SK-N-SH treated with all-trans-retinoic acid at 6 μM for 48 hours (cell line): ENCODE results near the gene DPY19L3.
"Not testable (repeated sequence)": the region's sequence is repeated elsewhere in the genome, so short reads cannot be mapped to it uniquely, and the experiment has no call there.

Experiments used
- ATAC-seq: fragments of 200-7000 bp; cut with Tn5 transposase; 3 replicates; pipeline ENCODE4 v1.9.1; 2020; ENCODE audit warnings: mild to moderate bottlenecking, moderate library complexity
- ISL1 ChIP-seq: fragments of 250-450 bp; sonication (Bioruptor Pico); IDR thresholded peaks from 2 replicates; pipeline ENCODE4 v2.1.2; 2022; ENCODE audit warnings: mild to moderate bottlenecking, moderate library complexity
- OSR1 ChIP-seq: fragments of 250-450 bp; sonication (Bioruptor Pico); IDR thresholded peaks from 2 replicates; pipeline ENCODE4 v1.8.0; 2022; ENCODE audit warnings: moderate library complexity, mild to moderate bottlenecking, inconsistent platforms
- POU6F1 ChIP-seq: fragments of 250-450 bp; sonication (Bioruptor Pico); IDR thresholded peaks from 2 replicates; pipeline ENCODE4 v1.8.0; 2021; ENCODE audit warnings: low read depth, mild to moderate bottlenecking, moderate library complexity, borderline replicate concordance
- PPARA ChIP-seq: fragments of 250-450 bp; sonication (Bioruptor Pico); IDR thresholded peaks from 2 replicates; pipeline ENCODE4 v1.5.0; 2020; ENCODE audit warnings: mild to moderate bottlenecking, borderline replicate concordance
- RARB ChIP-seq: fragments of 250-450 bp; sonication (Bioruptor Pico); IDR thresholded peaks from 2 replicates; pipeline ENCODE4 v1.8.0; 2021; ENCODE audit warnings: mild to moderate bottlenecking, moderate library complexity
- SNAI2 ChIP-seq: fragments of 250-450 bp; sonication (Bioruptor Pico); IDR thresholded peaks from 2 replicates; pipeline ENCODE4 v1.5.0; 2020; ENCODE audit warnings: mild to moderate bottlenecking, moderate library complexity
- TCF4 ChIP-seq: fragments of 250-450 bp; sonication (Bioruptor Pico); IDR thresholded peaks from 2 replicates; pipeline ENCODE4 v1.8.0; 2021; ENCODE audit warnings: mild to moderate bottlenecking, moderate library complexity, borderline replicate concordance
- TOX ChIP-seq: fragments of 250-450 bp; sonication (Bioruptor Pico); IDR thresholded peaks from 2 replicates; pipeline ENCODE4 v1.8.0; 2021; ENCODE audit warnings: mild to moderate bottlenecking, moderate library complexity, borderline replicate concordance
- ZFP30 ChIP-seq: fragments of 450-650 bp; formaldehyde crosslinking; IDR thresholded peaks from 2 replicates; pipeline ENCODE4 v1.5.0; 2022; ENCODE audit warnings: mild to moderate bottlenecking, moderate library complexity
- ZNF565 ChIP-seq: fragments of 450-650 bp; formaldehyde crosslinking; conservative IDR thresholded peaks from 2 replicates; pipeline ENCODE4 v1.5.0; 2020; ENCODE audit warnings: low read depth, mild to moderate bottlenecking, moderate library complexity
- ZNF8 ChIP-seq: fragments of 450-650 bp; formaldehyde crosslinking; IDR thresholded peaks from 2 replicates; pipeline ENCODE4 v1.5.0; 2020; ENCODE audit warnings: mild to moderate bottlenecking, moderate library complexity
- TF ChIP-seq, protein P1 (sequence below): fragments of 250-450 bp; sonication (Bioruptor Pico); IDR thresholded peaks from 2 replicates; pipeline ENCODE4 v1.5.1; 2020; ENCODE audit warnings: low read depth, mild to moderate bottlenecking, moderate library complexity
- TF ChIP-seq, protein P2 (sequence below): fragments of 250-450 bp; sonication (Bioruptor Pico); IDR thresholded peaks from 2 replicates; pipeline ENCODE4 v1.5.1; 2021; ENCODE audit warnings: mild to moderate bottlenecking, moderate library complexity
- TF ChIP-seq, protein P3 (sequence below): fragments of 250-450 bp; sonication (Bioruptor Pico); IDR thresholded peaks from 2 replicates; pipeline ENCODE4 v1.8.0; 2020; ENCODE audit warnings: mild to moderate bottlenecking, moderate library complexity, borderline replicate concordance
- TF ChIP-seq, protein P4 (sequence below): fragments of 250-450 bp; sonication (Bioruptor Pico); IDR thresholded peaks from 2 replicates; pipeline ENCODE4 v1.5.0; 2020; ENCODE audit warnings: mild to moderate bottlenecking, moderate library complexity

The DPY19L3 gene

GRCh38 chr19:32372726-32373517 is 32.6 kb upstream of the DPY19L3 start (continued):
- TF ChIP-seq, protein P1, sequence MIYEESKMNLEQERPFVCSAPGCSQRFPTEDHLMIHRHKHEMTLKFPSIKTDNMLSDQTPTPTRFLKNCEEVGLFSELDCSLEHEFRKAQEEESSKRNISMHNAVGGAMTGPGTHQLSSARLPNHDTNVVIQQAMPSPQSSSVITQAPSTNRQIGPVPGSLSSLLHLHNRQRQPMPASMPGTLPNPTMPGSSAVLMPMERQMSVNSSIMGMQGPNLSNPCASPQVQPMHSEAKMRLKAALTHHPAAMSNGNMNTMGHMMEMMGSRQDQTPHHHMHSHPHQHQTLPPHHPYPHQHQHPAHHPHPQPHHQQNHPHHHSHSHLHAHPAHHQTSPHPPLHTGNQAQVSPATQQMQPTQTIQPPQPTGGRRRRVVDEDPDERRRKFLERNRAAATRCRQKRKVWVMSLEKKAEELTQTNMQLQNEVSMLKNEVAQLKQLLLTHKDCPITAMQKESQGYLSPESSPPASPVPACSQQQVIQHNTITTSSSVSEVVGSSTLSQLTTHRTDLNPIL (CRISPR knock-in tag), result no peak
- TF ChIP-seq, protein P2, sequence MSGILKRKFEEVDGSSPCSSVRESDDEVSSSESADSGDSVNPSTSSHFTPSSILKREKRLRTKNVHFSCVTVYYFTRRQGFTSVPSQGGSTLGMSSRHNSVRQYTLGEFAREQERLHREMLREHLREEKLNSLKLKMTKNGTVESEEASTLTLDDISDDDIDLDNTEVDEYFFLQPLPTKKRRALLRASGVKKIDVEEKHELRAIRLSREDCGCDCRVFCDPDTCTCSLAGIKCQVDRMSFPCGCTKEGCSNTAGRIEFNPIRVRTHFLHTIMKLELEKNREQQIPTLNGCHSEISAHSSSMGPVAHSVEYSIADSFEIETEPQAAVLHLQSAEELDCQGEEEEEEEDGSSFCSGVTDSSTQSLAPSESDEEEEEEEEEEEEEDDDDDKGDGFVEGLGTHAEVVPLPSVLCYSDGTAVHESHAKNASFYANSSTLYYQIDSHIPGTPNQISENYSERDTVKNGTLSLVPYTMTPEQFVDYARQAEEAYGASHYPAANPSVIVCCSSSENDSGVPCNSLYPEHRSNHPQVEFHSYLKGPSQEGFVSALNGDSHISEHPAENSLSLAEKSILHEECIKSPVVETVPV (CRISPR knock-in tag), result no peak
- no peak for TF ChIP-seq ZNF8 (CRISPR knock-in tag)
- no peak for TF ChIP-seq PPARA (CRISPR knock-in tag)
- no peak for TF ChIP-seq ZFP30 (CRISPR knock-in tag)

- TF ChIP-seq POU6F1 (no peak), SNAI2 (CRISPR knock-in tag) (0 out of 2 replicates have a peak, but pooled peaks have one; percentile 41), ISL1 (CRISPR knock-in tag) (peak; percentile 72), OSR1 (CRISPR knock-in tag) (no peak), TOX (CRISPR knock-in tag) (no peak), ZNF565 (CRISPR knock-in tag) (no peak), RARB (CRISPR knock-in tag) (no peak), TCF4 (CRISPR knock-in tag) (no peak)
- TF ChIP-seq, protein P3, sequence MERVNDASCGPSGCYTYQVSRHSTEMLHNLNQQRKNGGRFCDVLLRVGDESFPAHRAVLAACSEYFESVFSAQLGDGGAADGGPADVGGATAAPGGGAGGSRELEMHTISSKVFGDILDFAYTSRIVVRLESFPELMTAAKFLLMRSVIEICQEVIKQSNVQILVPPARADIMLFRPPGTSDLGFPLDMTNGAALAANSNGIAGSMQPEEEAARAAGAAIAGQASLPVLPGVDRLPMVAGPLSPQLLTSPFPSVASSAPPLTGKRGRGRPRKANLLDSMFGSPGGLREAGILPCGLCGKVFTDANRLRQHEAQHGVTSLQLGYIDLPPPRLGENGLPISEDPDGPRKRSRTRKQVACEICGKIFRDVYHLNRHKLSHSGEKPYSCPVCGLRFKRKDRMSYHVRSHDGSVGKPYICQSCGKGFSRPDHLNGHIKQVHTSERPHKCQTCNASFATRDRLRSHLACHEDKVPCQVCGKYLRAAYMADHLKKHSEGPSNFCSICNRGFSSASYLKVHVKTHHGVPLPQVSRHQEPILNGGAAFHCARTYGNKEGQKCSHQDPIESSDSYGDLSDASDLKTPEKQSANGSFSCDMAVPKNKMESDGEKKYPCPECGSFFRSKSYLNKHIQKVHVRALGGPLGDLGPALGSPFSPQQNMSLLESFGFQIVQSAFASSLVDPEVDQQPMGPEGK (CRISPR knock-in tag), result no peak
- TF ChIP-seq, protein P4, sequence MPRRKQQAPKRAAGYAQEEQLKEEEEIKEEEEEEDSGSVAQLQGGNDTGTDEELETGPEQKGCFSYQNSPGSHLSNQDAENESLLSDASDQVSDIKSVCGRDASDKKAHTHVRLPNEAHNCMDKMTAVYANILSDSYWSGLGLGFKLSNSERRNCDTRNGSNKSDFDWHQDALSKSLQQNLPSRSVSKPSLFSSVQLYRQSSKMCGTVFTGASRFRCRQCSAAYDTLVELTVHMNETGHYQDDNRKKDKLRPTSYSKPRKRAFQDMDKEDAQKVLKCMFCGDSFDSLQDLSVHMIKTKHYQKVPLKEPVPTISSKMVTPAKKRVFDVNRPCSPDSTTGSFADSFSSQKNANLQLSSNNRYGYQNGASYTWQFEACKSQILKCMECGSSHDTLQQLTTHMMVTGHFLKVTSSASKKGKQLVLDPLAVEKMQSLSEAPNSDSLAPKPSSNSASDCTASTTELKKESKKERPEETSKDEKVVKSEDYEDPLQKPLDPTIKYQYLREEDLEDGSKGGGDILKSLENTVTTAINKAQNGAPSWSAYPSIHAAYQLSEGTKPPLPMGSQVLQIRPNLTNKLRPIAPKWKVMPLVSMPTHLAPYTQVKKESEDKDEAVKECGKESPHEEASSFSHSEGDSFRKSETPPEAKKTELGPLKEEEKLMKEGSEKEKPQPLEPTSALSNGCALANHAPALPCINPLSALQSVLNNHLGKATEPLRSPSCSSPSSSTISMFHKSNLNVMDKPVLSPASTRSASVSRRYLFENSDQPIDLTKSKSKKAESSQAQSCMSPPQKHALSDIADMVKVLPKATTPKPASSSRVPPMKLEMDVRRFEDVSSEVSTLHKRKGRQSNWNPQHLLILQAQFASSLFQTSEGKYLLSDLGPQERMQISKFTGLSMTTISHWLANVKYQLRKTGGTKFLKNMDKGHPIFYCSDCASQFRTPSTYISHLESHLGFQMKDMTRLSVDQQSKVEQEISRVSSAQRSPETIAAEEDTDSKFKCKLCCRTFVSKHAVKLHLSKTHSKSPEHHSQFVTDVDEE (CRISPR knock-in tag), result no peak
- TF ChIP-seq, protein P1 (CRISPR knock-in tag), result 0 out of 2 replicates have a peak, but pooled peaks have one; percentile 23
- peak; percentile 99 for ATAC-seq
Measured at GRCh38 chr19:32373585-32374295, 31.8 kb upstream of the DPY19L3 start.

GRCh38 chr19:32374362-32374761 is 31.2 kb upstream of the DPY19L3 start:
- ATAC-seq, result not testable (repeated sequence)

DNA sequence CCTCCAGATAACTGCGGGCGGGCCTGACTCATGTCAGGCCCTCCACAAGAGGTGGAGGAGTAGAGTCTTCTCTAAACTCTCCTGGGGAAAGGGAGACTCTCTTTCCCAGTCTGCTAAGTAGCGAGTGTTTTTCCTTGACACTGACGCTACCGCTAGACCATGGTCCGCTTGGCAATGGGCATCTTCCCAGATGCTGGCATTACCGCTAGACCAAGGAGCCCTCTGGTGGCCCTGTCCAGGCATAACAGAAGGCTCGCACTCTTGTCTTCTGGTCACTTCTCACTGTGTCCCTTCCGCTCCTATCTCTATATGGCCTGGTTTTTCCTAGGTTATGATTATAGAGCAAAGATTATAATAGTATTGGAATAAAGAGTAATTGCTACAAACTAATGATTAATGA is 28.5 kb upstream of the DPY19L3 start:
- ATAC-seq, result not testable (repeated sequence)
